Panc1 (cell line): Measurements from ENCODE around the gene ROR1. TPM values are rescaled to one million over a fixed set of nuclear protein-coding genes. Genes with fewer than 3 reads are reported as not detected.

ENCODE experiments used
- ATAC-seq: fragments of 200-7000 bp; cut with Tn5 transposase; 2 replicates; pipeline ENCODE4 v1.9.1; 2020; ENCODE audit warnings: mild to moderate bottlenecking, moderate library complexity
- BruUV-seq: library from RNA; stranded (reverse); fragments of 400-500 nt; replicated peaks from 2 replicates; lab custom pipeline; 2021; lab: Mats Ljungman, UMichigan
- CTCF ChIA-PET: fragments of 300-600 bp; sonication (Branson Sonifier 250); formaldehyde crosslinking; loops from one replicate; lab custom pipeline; 2022; ENCODE audit warnings: antibody characterized with exemption; lab: Charles Lee
- POLR2A ChIA-PET: fragments of 300-600 bp; sonication (Branson Sonifier 250); formaldehyde crosslinking; loops from one replicate; lab custom pipeline; 2022; ENCODE audit warnings: antibody characterized with exemption; lab: Charles Lee
- DNase-seq: peaks from one replicate; pipeline ENCODE4 v3.0.0-alpha.2; 2010; ENCODE audit warnings: low read depth, low spot score
- H3K27ac ChIP-seq: 2 replicates; pipeline ENCODE4 v1.5.1; 2011; ENCODE audit warnings: mild to moderate bottlenecking, low read length, inconsistent platforms
- H3K27me3 ChIP-seq: fragments of 200-500 bp; sonication (Bioruptor generic); 2 replicates; pipeline ENCODE4 v1.6.0; 2014; ENCODE audit warnings: low read length, inconsistent platforms; ENCODE audit not compliant: control insufficient read depth, insufficient read depth
- H3K36me3 ChIP-seq: fragments of 200-500 bp; sonication (Bioruptor generic); 2 replicates; pipeline ENCODE4 v1.5.1; 2014; ENCODE audit warnings: inconsistent platforms, mild to moderate bottlenecking, low read length, moderate library complexity; ENCODE audit not compliant: control insufficient read depth, insufficient read depth
- H3K4me1 ChIP-seq: 2 replicates; pipeline ENCODE4 v1.5.1; 2011; ENCODE audit warnings: inconsistent platforms, mild to moderate bottlenecking, low read length, moderate library complexity; ENCODE audit not compliant: control insufficient read depth, insufficient read depth
- H3K4me3 ChIP-seq, 2 experiments: 2 replicates each; pipeline ENCODE4 v1.5.1; 2011 to 2012; ENCODE audit warnings: low read depth in 2 of 2, low read length in 2 of 2, mild to moderate bottlenecking in 2 of 2, inconsistent platforms in 1 of 2, moderate library complexity in 1 of 2
- H3K9me3 ChIP-seq: fragments of 200-500 bp; sonication (Bioruptor generic); 2 replicates; pipeline ENCODE4 v1.5.1; 2014; ENCODE audit warnings: low read depth, mild to moderate bottlenecking, inconsistent platforms, low read length, moderate library complexity; ENCODE audit not compliant: control insufficient read depth, insufficient read depth
- POLR2AphosphoS5 ChIP-seq: IDR thresholded peaks from 2 replicates; pipeline ENCODE4 v1.6.1; 2012; ENCODE audit warnings: mild to moderate bottlenecking, low read depth, low read length, moderate library complexity
- SIN3A ChIP-seq: IDR thresholded peaks from 2 replicates; pipeline ENCODE4 v1.6.1; 2012; ENCODE audit warnings: low read depth, mild to moderate bottlenecking, low read length, moderate library complexity, borderline replicate concordance; ENCODE audit not compliant: insufficient read depth
- TCF7L2 ChIP-seq: IDR thresholded peaks from 2 replicates; pipeline ENCODE4 v1.6.1; 2011; ENCODE audit warnings: mild to moderate bottlenecking, low read depth, low read length, inconsistent platforms
- in situ Hi-C: cut with HindIII; loops from 2 replicates; pipeline ENCODE4 v1.10.0; 2016; ENCODE audit warnings: low sequenced_read_pairs, low pct_unique_long_range_greater_than_20kb
- intact Hi-C: fragments of 100-400 bp; cut with micrococcal nuclease; formaldehyde crosslinking; loops from one replicate; pipeline ENCODE4 v1.10.0; 2022; ENCODE audit not compliant: unreplicated experiment
- total RNA-seq: library from RNA; stranded (reverse); gene quantifications from one replicate; pipeline ENCODE4 v1.2.1, GENCODE V29; 2021; ENCODE audit not compliant: unreplicated experiment
- TF ChIP-seq, protein P1 (sequence below), 2 experiments: IDR thresholded peaks; 2 replicates each; pipeline ENCODE4 v1.6.1; 2011 to 2012; ENCODE audit warnings: low read depth in 2 of 2, control low read depth in 1 of 2, low read length in 1 of 2, mild to moderate bottlenecking in 1 of 2, moderate library complexity in 1 of 2; ENCODE audit not compliant: insufficient read depth in 1 of 2
- TF ChIP-seq, protein P2 (sequence below): fragments of 450-650 bp; IDR thresholded peaks from 2 replicates; pipeline ENCODE4 v1.5.1; 2017; ENCODE audit warnings: mild to moderate bottlenecking

The ROR1 gene
- total RNA-seq, 1 experiment from 2014 or later, result 19.3 TPM

DNA sequence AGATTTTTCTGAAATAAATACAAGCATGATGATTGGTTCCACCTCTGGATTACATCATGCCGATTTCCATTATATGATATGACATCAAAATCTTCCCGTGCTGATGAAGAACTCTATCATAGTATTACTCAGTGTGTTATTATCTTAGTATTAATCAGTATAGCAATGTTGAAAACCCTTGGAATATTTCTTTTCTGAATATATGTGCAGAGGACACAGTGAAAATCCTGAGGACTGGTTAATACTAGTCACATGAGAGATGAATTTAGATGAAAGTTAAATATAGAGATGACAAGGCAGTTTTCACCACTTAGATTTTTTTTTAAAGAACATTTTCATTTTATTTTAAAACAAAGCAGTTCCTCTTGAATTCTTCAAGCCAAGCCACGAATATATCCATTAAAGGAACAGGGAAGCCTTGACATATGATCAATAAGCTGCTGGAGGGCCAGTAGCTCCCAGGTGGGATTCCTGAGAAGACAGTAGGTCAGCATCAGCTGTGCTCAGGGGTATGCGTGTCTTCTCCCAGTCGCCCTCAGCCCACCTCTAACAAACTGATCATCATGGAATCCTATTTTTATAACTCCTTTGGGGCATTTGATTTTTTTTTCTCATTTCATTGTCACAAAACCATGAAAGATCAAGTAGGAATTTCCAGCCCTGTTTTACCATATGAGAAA, 373.4 kb downstream of the ROR1 start:
- ATAC-seq (no peak), DNase-seq (no peak)
- ChIA-PET POLR2A (no interaction called here), CTCF (no interaction called here)
- TF ChIP-seq POLR2AphosphoS5 (no peak), SIN3A (no peak)
- TF ChIP-seq, protein P1, sequence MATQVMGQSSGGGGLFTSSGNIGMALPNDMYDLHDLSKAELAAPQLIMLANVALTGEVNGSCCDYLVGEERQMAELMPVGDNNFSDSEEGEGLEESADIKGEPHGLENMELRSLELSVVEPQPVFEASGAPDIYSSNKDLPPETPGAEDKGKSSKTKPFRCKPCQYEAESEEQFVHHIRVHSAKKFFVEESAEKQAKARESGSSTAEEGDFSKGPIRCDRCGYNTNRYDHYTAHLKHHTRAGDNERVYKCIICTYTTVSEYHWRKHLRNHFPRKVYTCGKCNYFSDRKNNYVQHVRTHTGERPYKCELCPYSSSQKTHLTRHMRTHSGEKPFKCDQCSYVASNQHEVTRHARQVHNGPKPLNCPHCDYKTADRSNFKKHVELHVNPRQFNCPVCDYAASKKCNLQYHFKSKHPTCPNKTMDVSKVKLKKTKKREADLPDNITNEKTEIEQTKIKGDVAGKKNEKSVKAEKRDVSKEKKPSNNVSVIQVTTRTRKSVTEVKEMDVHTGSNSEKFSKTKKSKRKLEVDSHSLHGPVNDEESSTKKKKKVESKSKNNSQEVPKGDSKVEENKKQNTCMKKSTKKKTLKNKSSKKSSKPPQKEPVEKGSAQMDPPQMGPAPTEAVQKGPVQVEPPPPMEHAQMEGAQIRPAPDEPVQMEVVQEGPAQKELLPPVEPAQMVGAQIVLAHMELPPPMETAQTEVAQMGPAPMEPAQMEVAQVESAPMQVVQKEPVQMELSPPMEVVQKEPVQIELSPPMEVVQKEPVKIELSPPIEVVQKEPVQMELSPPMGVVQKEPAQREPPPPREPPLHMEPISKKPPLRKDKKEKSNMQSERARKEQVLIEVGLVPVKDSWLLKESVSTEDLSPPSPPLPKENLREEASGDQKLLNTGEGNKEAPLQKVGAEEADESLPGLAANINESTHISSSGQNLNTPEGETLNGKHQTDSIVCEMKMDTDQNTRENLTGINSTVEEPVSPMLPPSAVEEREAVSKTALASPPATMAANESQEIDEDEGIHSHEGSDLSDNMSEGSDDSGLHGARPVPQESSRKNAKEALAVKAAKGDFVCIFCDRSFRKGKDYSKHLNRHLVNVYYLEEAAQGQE (IDR thresholded peaks at IDR 0.05; ENCODE audit: insufficient read depth in 1 of 2, low read depth in 2 of 2, low read length in 1 of 2), result no peak
- TF ChIP-seq, protein P2, sequence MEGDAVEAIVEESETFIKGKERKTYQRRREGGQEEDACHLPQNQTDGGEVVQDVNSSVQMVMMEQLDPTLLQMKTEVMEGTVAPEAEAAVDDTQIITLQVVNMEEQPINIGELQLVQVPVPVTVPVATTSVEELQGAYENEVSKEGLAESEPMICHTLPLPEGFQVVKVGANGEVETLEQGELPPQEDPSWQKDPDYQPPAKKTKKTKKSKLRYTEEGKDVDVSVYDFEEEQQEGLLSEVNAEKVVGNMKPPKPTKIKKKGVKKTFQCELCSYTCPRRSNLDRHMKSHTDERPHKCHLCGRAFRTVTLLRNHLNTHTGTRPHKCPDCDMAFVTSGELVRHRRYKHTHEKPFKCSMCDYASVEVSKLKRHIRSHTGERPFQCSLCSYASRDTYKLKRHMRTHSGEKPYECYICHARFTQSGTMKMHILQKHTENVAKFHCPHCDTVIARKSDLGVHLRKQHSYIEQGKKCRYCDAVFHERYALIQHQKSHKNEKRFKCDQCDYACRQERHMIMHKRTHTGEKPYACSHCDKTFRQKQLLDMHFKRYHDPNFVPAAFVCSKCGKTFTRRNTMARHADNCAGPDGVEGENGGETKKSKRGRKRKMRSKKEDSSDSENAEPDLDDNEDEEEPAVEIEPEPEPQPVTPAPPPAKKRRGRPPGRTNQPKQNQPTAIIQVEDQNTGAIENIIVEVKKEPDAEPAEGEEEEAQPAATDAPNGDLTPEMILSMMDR, result no peak
- Histone ChIP-seq H3K4me3 (no peak overlapping the region), H3K36me3 (no peaks in the 10 kb centered on the region), H3K27ac (no peak overlapping the region), H3K9me3 (no peaks in the 10 kb centered on the region), H3K4me1 (no peaks in the 10 kb centered on the region), H3K27me3 (no peaks in the 10 kb centered on the region)
- BruUV-seq, result no TSS peak
- in situ Hi-C loops, result no loop called here
- intact Hi-C loops, result no loop called here

DNA sequence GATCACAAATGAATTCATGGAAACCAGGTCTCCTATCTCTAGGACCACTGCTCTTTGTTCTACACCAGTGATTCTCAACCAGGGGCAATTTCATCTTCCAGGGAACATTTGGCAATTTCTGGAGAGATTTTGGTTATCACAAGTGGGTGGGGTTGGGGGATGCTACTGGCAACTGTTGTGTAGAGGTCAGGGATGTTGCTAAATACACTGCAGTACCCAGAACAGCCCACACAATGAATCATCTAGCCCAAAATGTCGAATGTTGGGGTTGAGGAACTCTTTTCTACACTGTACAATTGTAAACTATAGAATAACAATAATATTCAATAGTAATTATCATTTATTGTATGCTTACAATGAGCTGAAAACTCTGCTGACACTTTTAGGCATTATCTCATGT, 373.9 kb downstream of the ROR1 start:
- ATAC-seq (no peak), DNase-seq (no peak)
- TF ChIP-seq POLR2AphosphoS5 (no peak), TCF7L2 (no peak), SIN3A (no peak)
- TF ChIP-seq, protein P1 (IDR thresholded peaks at IDR 0.05; ENCODE audit: insufficient read depth in 1 of 2, low read depth in 2 of 2, low read length in 1 of 2), result no peak
- TF ChIP-seq, protein P2, result no peak
- no peak overlapping the region for H3K4me3 ChIP-seq
- H3K27ac ChIP-seq, result no peak overlapping the region
- BruUV-seq, result no TSS peak
- H3K27me3 ChIP-seq, result no peaks in the 10 kb centered on the region
- intact Hi-C loops, result no loop called here
- no peaks in the 10 kb centered on the region for H3K36me3 ChIP-seq
- no peaks in the 10 kb centered on the region for H3K4me1 ChIP-seq
- CTCF ChIA-PET, result no interaction called here
- H3K9me3 ChIP-seq, result no peaks in the 10 kb centered on the region
- in situ Hi-C loops, result no loop called here
- POLR2A ChIA-PET, result no interaction called here
